GM11168 (cell line): ENCODE data around the gene ENDOV.

Source experiments
- in situ Hi-C: fragments of 300-500 bp; cut with MboI; formaldehyde crosslinking; loops from one replicate; pipeline ENCODE4 v1.12.0; 2022; ENCODE audit warnings: low sequenced_read_pairs; ENCODE audit not compliant: unreplicated experiment

ENDOV gene

GRCh38 chr17:80476877-80477646, 62.1 kb downstream of the ENDOV start:
- in situ Hi-C loops, result no loop called here

GRCh38 chr17:80477647-80478478, 62.9 kb downstream of the ENDOV start:
- in situ Hi-C loops, result no loop called here

GRCh38 chr17:80478487-80479245, 63.7 kb downstream of the ENDOV start:
- in situ Hi-C loops, result no loop called here

GRCh38 chr17:80479246-80479566, 64.2 kb downstream of the ENDOV start:
- in situ Hi-C loops, result no loop called here

- in situ Hi-C loops, result no loop called here
These were observed 65.3 kb downstream of the ENDOV start for GRCh38 chr17:80480248-80480647.

GRCh38 chr17:80481284-80482057, 66.5 kb downstream of the ENDOV start:
- in situ Hi-C loops, result no loop called here

- in situ Hi-C loops, result no loop called here
These were observed 67.0 kb downstream of the ENDOV start for GRCh38 chr17:80482058-80482318.

GRCh38 chr17:80482555-80483308, 67.8 kb downstream of the ENDOV start:
- in situ Hi-C loops, result no loop called here

- in situ Hi-C loops, result no loop called here
These were observed 70.9 kb downstream of the ENDOV start for GRCh38 chr17:80485846-80486245.

GRCh38 chr17:80486692-80487091, 71.7 kb downstream of the ENDOV start:
- in situ Hi-C loops, result no loop called here

- in situ Hi-C loops, result no loop called here
These were observed 72.5 kb downstream of the ENDOV start for GRCh38 chr17:80487511-80487910.
